Thoracic aorta (tissue), 2 donors: ENCODE measurements around the gene HOMEZ. TPM values are rescaled to one million over a fixed set of nuclear protein-coding genes. Genes with fewer than 3 reads are reported as not detected.

ENCODE experiments used
- ATAC-seq: fragments of 150-250 bp; one replicate; pipeline ENCODE4 v1.8.0; 2017; ENCODE audit warnings: low read depth; ENCODE audit not compliant: insufficient number of reproducible peaks, low FRiP score
- DNase-seq: peaks from one replicate; pipeline ENCODE4 v3.0.0-alpha.2; 2020; ENCODE audit warnings: low spot score
- H3K27ac ChIP-seq, 2 donors: fragments of 200-600 bp; sonication (generic); 1 replicate in 1 of 2; 2 replicates in 1 of 2; pipeline ENCODE4 v1.5.1; 2016; ENCODE audit warnings: mild to moderate bottlenecking in 2 of 2, moderate library complexity in 2 of 2
- H3K27me3 ChIP-seq: fragments of 200-600 bp; sonication (generic); replicated peaks from 2 replicates; pipeline ENCODE4 v1.6.0; 2016; ENCODE audit warnings: mild to moderate bottlenecking; ENCODE audit not compliant: insufficient read depth
- H3K36me3 ChIP-seq: fragments of 200-600 bp; sonication (generic); one replicate; pipeline ENCODE4 v1.5.1; 2016
- H3K4me1 ChIP-seq, 2 donors: fragments of 200-600 bp; sonication (generic); 1 replicate in 1 of 2; 2 replicates in 1 of 2; pipeline versions ENCODE4 v1.5.1 to v1.6.0; 2016; ENCODE audit warnings: low read depth in 2 of 2, mild to moderate bottlenecking in 1 of 2; ENCODE audit not compliant: control insufficient read depth in 1 of 2
- H3K4me3 ChIP-seq: fragments of 200-600 bp; sonication (generic); 2 replicates; pipeline ENCODE4 v1.5.1; 2016; ENCODE audit warnings: mild to moderate bottlenecking
- H3K9me3 ChIP-seq: fragments of 200-600 bp; sonication (generic); 2 replicates; pipeline ENCODE4 v1.5.1; 2016
- total RNA-seq, 2 donors: library from RNA; depleted of rRNA; stranded (reverse); fragments of >200 nt; gene quantifications; one replicate each; pipeline versions ENCODE4 v1.1.0 to v1.2.3, GENCODE V29; 2016
- TF ChIP-seq, protein P1 (sequence below): fragments of 200-600 bp; sonication (generic); IDR thresholded peaks from one replicate; pipeline ENCODE4 v1.5.1; 2019; ENCODE audit warnings: antibody characterized with exemption

HOMEZ gene
- total RNA-seq, 2 donors from 2014 or later = 4.6 to 6.2 TPM

GRCh38 chr14:23310546-23310945 is 24.6 kb upstream of the HOMEZ start:
- TF ChIP-seq, protein P1, sequence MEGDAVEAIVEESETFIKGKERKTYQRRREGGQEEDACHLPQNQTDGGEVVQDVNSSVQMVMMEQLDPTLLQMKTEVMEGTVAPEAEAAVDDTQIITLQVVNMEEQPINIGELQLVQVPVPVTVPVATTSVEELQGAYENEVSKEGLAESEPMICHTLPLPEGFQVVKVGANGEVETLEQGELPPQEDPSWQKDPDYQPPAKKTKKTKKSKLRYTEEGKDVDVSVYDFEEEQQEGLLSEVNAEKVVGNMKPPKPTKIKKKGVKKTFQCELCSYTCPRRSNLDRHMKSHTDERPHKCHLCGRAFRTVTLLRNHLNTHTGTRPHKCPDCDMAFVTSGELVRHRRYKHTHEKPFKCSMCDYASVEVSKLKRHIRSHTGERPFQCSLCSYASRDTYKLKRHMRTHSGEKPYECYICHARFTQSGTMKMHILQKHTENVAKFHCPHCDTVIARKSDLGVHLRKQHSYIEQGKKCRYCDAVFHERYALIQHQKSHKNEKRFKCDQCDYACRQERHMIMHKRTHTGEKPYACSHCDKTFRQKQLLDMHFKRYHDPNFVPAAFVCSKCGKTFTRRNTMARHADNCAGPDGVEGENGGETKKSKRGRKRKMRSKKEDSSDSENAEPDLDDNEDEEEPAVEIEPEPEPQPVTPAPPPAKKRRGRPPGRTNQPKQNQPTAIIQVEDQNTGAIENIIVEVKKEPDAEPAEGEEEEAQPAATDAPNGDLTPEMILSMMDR = no peak
- DNase-seq (no peak), ATAC-seq (no peak)
- no peak overlapping the region for H3K4me3 ChIP-seq
- no peak overlapping the region for H3K27ac ChIP-seq
- peaks cover 22 to 39% of the 10 kb centered on the region in 2 donors for H3K4me1 ChIP-seq
- no peaks in the 10 kb centered on the region for H3K9me3 ChIP-seq
- H3K27me3 ChIP-seq = no peaks in the 10 kb centered on the region
- peaks cover 16% of the 10 kb centered on the region for H3K36me3 ChIP-seq

DNA sequence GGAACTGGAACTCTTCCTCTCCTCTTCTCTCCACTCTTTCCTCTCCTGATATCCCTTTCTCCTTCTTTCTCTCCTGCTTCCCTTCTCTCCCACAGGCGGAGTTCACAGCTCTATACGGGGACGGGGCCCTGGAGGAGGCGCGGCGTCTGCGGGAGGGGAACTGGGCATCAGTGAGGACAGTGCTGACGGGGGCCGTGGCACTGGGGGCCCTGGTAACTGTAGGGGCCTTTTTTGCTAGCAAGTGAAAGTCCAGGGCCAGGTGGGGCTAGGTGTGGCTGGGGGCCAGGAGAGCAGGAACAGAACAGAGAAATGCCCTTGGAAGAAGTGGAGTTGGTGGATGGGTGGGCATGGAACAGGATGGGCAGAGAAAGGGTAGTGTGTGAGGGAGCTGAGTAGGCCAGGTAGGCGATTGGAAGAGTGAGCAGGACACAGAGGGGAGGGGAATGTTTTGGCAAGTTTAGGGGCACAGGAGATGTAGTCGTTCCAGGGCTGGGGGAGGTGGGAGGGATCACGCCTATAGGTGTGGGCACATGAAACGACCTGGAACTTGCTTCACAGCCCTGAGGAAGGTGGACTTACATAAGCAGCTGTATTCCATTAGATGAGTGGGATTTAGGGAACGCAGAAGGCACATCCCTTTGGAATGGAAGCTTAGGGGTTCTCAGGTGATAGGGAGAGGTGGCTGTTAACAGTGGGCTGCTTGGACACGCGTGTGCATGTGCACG is 23.0 kb upstream of the HOMEZ start:
- TF ChIP-seq, protein P1 = no peak
- Histone ChIP-seq H3K4me1 (peaks cover 22 to 39% of the 10 kb centered on the region in 2 donors), H3K9me3 (no peaks in the 10 kb centered on the region), H3K27me3 (no peaks in the 10 kb centered on the region), H3K4me3 (no peak overlapping the region), H3K27ac (no peak overlapping the region), H3K36me3 (peaks cover 16% of the 10 kb centered on the region)
- DNase-seq (no peak), ATAC-seq (no peak)

- H3K4me1 ChIP-seq = peaks cover 22 to 43% of the 10 kb centered on the region in 2 donors
- H3K27me3 ChIP-seq = no peaks in the 10 kb centered on the region
- peaks cover 16% of the 10 kb centered on the region for H3K36me3 ChIP-seq
- TF ChIP-seq, protein P1 = no peak
- no peaks in the 10 kb centered on the region for H3K9me3 ChIP-seq
- peak overlapping the region; percentile 86 to 95 for H3K27ac ChIP-seq
- H3K4me3 ChIP-seq = peak overlapping the region; percentile 82
- DNase-seq = no peak
- no peak for ATAC-seq
These were observed 22.0 kb upstream of the HOMEZ start for GRCh38 chr14:23307687-23308644.

DNA sequence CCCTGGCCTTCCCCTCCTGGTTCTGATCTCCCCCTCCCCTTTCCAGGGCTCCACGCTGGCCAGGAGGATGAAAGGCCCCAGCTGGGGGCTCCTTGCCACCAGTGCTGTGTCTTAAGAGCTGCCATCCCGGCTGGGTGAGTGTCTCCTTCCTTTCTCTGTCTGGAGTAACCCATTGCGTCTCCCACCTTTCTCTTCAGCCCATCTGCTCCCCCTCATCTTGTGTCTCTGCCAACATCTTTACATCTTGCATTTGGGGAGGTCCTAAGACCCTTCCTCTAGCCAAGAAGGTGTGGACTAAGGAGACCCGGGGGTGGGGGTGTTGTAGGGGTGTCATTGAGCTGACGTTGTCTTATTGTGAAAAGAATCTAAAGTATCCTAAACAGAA is 21.2 kb upstream of the HOMEZ start:
- H3K36me3 ChIP-seq = peaks cover 15% of the 10 kb centered on the region

More for the DNA sequence above, 21.2 kb upstream of the HOMEZ start:
- Histone ChIP-seq H3K4me3 (peak overlapping the region; percentile 82), H3K27ac (peak overlapping the region; percentile 86 to 95), H3K27me3 (no peaks in the 10 kb centered on the region), H3K9me3 (no peaks in the 10 kb centered on the region), H3K4me1 (peaks cover 22 to 47% of the 10 kb centered on the region in 2 donors)
- TF ChIP-seq, protein P1 = no peak
- DNase-seq = no peak
- no peak for ATAC-seq
